ENCODE measurements around the gene ATXN10. TPM values are rescaled to one million over a fixed set of nuclear protein-coding genes. Genes with fewer than 3 reads are reported as not detected.
"Not testable (repeated sequence)": the region's sequence is repeated elsewhere in the genome, so short reads cannot be mapped to it uniquely, and the experiment has no call there.

ATXN10 gene
- total and polyA plus RNA-seq, 3 donors from 2014 or later = 171 to 204 (median 176) TPM

DNA sequence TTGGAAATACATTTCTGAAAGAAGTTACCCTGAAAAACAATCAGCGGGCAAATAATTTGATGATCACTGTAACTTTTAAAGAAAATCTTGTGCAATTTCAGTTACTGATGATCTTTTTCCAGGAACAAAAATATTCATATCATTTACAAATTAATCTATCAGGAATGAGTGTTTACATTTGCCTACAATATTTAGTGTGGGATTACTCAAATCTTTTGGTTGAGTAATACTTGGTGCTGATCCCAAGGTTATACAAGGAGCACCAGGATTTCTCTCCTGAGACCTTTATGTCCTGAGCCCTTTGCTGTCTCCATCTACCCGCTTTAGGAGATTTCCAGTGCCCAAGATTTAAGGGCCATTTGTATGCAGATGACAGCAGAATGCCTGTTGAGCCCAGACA lies 116.1 kb downstream of the ATXN10 start:
- whole genome bisulfite sequencing, 2 donors = 91 to 97% methylated on average over 2 of the region's 2 CpGs
- Histone ChIP-seq H3K4me3 (no peak overlapping the region), H3K27me3 (no peaks in the 10 kb centered on the region), H3K27ac (no peak overlapping the region), H3K36me3 (ENCODE audit: low read depth, missing control alignments) (no peaks in the 10 kb centered on the region), H3K4me1 (no peaks in the 10 kb centered on the region), H3K9me3 (no peaks in the 10 kb centered on the region)
- no peak for TF ChIP-seq POLR2A (IDR thresholded peaks at IDR 0.05)
- TF ChIP-seq, protein P1, sequence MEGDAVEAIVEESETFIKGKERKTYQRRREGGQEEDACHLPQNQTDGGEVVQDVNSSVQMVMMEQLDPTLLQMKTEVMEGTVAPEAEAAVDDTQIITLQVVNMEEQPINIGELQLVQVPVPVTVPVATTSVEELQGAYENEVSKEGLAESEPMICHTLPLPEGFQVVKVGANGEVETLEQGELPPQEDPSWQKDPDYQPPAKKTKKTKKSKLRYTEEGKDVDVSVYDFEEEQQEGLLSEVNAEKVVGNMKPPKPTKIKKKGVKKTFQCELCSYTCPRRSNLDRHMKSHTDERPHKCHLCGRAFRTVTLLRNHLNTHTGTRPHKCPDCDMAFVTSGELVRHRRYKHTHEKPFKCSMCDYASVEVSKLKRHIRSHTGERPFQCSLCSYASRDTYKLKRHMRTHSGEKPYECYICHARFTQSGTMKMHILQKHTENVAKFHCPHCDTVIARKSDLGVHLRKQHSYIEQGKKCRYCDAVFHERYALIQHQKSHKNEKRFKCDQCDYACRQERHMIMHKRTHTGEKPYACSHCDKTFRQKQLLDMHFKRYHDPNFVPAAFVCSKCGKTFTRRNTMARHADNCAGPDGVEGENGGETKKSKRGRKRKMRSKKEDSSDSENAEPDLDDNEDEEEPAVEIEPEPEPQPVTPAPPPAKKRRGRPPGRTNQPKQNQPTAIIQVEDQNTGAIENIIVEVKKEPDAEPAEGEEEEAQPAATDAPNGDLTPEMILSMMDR (IDR thresholded peaks at IDR 0.05) = no peak
- DNase-seq = no peak
- intact Hi-C loops (cut with DNase I; ENCODE audit: low total_unique reads) = no loop called here

DNA sequence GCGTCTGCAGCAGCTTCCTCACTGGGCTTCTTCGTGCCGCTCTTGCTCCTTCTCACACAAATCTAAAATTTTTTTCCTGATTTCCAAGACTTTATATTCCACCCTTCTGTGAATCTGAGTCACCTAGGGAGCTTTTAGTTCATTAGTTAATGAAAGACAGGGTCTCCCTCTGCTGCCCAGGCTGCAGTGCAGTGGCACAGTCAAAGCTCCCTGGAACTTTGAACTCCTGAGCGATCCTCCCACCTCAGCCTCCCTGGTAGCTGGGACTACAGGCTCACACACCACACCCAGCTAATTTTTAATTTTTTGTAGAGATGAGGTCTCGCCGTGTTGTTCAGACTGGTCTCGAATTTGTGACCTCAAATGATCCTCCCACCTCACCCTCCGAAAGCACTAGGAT lies 116.9 kb downstream of the ATXN10 start:
- no peak overlapping the region for H3K4me3 ChIP-seq
- no peaks in the 10 kb centered on the region for H3K9me3 ChIP-seq
- H3K27me3 ChIP-seq = no peaks in the 10 kb centered on the region
- TF ChIP-seq, protein P1 (IDR thresholded peaks at IDR 0.05) = no peak
- TF ChIP-seq POLR2A (IDR thresholded peaks at IDR 0.05) = no peak
- WGBS, 2 donors = 95 to 100% methylated on average over 8 of the region's 8 CpGs
- intact Hi-C loops (cut with DNase I; ENCODE audit: low total_unique reads) = no loop called here
- H3K27ac ChIP-seq = no peak overlapping the region
- H3K36me3 ChIP-seq (ENCODE audit: low read depth, missing control alignments) = no peaks in the 10 kb centered on the region
- DNase-seq = no peak
- no peaks in the 10 kb centered on the region for H3K4me1 ChIP-seq

DNA sequence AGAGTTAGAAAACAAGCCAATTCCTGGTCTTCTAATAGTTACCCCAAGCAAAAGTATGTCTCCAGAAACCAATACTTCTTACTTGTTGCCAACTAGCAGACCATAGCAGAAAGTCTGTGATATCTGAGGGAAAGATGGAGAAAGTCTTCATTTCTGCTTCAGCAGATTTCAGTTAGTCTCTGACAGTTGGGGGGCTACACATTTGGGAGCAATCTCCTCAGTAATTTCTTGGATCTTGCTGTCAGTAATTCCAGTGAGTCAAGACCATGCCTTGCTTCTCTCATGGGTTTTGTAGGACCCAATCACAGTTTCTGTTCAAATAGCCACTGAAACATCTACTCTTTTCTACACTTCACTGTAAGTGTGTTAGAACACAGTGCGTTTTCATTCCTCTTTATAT lies 118.8 kb downstream of the ATXN10 start:
- H3K27me3 ChIP-seq = no peaks in the 10 kb centered on the region
- no peaks in the 10 kb centered on the region for H3K4me1 ChIP-seq
- H3K27ac ChIP-seq = peak overlapping the region in 1 of 2 donors; percentile 16
- H3K36me3 ChIP-seq (ENCODE audit: low read depth, missing control alignments) = no peaks in the 10 kb centered on the region
- WGBS, 2 donors = 84 to 87% methylated on average over 1 of the region's 1 CpG
- H3K4me3 ChIP-seq = no peak overlapping the region
- TF ChIP-seq, protein P1 (IDR thresholded peaks at IDR 0.05) = no peak
- TF ChIP-seq POLR2A (IDR thresholded peaks at IDR 0.05) = no peak
- intact Hi-C loops (cut with DNase I; ENCODE audit: low total_unique reads) = no loop called here
- DNase-seq = no peak
- H3K9me3 ChIP-seq = no peaks in the 10 kb centered on the region

DNA sequence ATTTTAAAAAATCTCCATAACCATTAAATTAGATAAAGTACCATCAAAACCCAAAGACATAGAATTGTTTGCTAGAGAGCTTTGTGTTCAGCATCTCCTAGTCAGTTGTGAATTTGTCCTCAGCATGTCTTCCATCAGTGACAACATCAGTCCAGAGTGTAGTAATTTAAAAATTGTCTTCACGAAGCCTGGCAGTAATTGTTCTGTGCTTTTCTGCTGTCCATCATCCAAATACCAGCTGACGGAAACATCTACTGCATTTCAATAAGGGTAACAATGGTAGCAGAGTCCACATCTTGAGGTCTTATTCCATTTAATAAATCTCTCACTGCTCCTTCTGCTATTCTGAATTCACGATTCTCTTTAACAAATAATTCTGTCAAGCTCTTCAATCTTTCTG lies 121.5 kb downstream of the ATXN10 start:
- TF ChIP-seq, protein P1 (IDR thresholded peaks at IDR 0.05) = no peak
- TF ChIP-seq POLR2A (IDR thresholded peaks at IDR 0.05) = no peak
- H3K36me3 ChIP-seq (ENCODE audit: low read depth, missing control alignments) = no peaks in the 10 kb centered on the region
- intact Hi-C loops (cut with DNase I; ENCODE audit: low total_unique reads) = no loop called here
- 90 to 95% methylated on average over 3 of the region's 3 CpGs for WGBS, 2 donors
- no peaks in the 10 kb centered on the region for H3K27me3 ChIP-seq
- H3K9me3 ChIP-seq = no peaks in the 10 kb centered on the region
- no peak overlapping the region for H3K27ac ChIP-seq
- H3K4me3 ChIP-seq = no peak overlapping the region
- no peaks in the 10 kb centered on the region for H3K4me1 ChIP-seq
- DNase-seq = no peak

DNA sequence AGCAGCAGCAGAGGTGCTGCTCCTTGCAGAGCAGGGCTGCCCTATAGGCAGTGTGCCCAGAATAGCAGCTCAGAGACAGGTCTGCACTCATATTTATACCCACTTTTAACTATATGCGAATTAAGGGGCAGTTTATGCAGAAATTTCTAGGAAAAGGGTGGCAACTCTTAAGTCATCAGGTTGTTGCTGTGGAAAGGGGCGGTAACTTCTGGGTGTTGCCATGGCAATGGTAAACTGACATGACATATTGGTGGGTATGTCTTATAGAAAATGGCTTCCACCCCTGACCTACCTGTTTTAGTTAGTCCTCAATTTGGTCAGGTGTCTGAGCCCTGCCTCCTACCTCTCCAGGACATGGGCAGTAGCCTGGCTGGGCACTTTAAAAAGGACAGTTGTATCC lies 122.3 kb downstream of the ATXN10 start:
- no peak overlapping the region for H3K27ac ChIP-seq
- no peaks in the 10 kb centered on the region for H3K4me1 ChIP-seq
- no peaks in the 10 kb centered on the region for H3K27me3 ChIP-seq
- WGBS, 2 donors = 100% methylated on average over 2 of the region's 2 CpGs
- no peaks in the 10 kb centered on the region for H3K36me3 ChIP-seq (ENCODE audit: low read depth, missing control alignments)
- intact Hi-C loops (cut with DNase I; ENCODE audit: low total_unique reads) = no loop called here
- no peak for DNase-seq
- H3K9me3 ChIP-seq = no peaks in the 10 kb centered on the region
- no peak overlapping the region for H3K4me3 ChIP-seq
- TF ChIP-seq POLR2A (IDR thresholded peaks at IDR 0.05) = no peak
- TF ChIP-seq, protein P1 (IDR thresholded peaks at IDR 0.05) = no peak

DNA sequence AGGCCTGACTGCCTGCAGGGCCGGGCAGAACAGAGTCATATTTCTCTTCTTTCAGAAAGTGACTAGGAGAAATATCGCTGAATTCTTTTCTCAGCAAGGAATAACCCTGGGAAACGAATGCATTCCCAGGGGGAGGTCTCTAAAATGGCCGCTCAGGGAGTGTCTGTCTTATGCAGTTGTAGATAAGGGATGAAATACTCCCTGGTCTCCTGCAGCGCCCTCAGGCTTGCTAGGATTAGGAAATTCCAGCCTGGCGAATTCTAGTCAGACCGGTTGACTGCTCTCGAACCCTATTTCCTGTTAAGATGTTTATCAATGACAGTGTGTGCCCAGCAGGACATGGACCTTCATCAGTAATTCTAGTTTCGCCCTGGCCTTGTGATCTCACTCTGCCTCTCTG lies 124.4 kb downstream of the ATXN10 start:
- H3K4me3 ChIP-seq; H3K4me1 ChIP-seq; intact Hi-C loops (cut with DNase I; ENCODE audit: low total_unique reads); H3K27ac ChIP-seq; H3K9me3 ChIP-seq; H3K36me3 ChIP-seq (ENCODE audit: low read depth, missing control alignments); H3K27me3 ChIP-seq; DNase-seq: not testable (repeated sequence)
- 93 to 96% methylated on average over 9 of the region's 9 CpGs for WGBS, 2 donors
